Smooth muscle cell (in vitro differentiated cells): ENCODE data around the gene XPA. TPM values are rescaled to one million over a fixed set of nuclear protein-coding genes. Genes with fewer than 3 reads are reported as not detected.

Experiments used
- DNase-seq: peaks from one replicate; lab custom pipeline; 2025; ENCODE audit not compliant: unreplicated experiment; lab: John Stamatoyannopoulos, UW
- H2AFZ ChIP-seq: fragments of 200-600 bp; sonication (generic); 2 replicates; pipeline ENCODE4 v1.6.0; 2016; ENCODE audit warnings: antibody characterized with exemption, low read depth, mild to moderate bottlenecking
- H3F3A ChIP-seq: fragments of 200-600 bp; sonication (generic); 2 replicates; pipeline ENCODE4 v1.6.0; 2017; ENCODE audit warnings: antibody characterized with exemption, low read depth
- H3K27ac ChIP-seq: fragments of 200-600 bp; sonication (generic); 2 replicates; pipeline ENCODE4 v1.5.1; 2016; ENCODE audit warnings: low read depth, mild to moderate bottlenecking
- H3K27me3 ChIP-seq: fragments of 200-600 bp; sonication (generic); 2 replicates; pipeline ENCODE4 v1.6.1; 2016; ENCODE audit warnings: low read depth, mild to moderate bottlenecking
- H3K36me3 ChIP-seq: fragments of 200-600 bp; sonication (generic); 2 replicates; pipeline ENCODE4 v1.5.1; 2016; ENCODE audit warnings: low read depth
- H3K4me1 ChIP-seq: fragments of 200-600 bp; sonication (generic); 2 replicates; pipeline ENCODE4 v1.5.1; 2016; ENCODE audit warnings: low read depth
- H3K4me2 ChIP-seq: fragments of 200-600 bp; sonication (generic); 2 replicates; pipeline ENCODE4 v1.6.0; 2016; ENCODE audit warnings: mild to moderate bottlenecking
- H3K4me3 ChIP-seq: fragments of 200-600 bp; sonication (generic); 2 replicates; pipeline ENCODE4 v1.5.1; 2016; ENCODE audit warnings: mild to moderate bottlenecking
- H3K79me2 ChIP-seq: fragments of 200-600 bp; sonication (generic); 2 replicates; pipeline ENCODE4 v1.6.0; 2016; ENCODE audit warnings: low read depth, mild to moderate bottlenecking
- H3K9ac ChIP-seq: fragments of 200-600 bp; sonication (generic); 2 replicates; pipeline ENCODE4 v1.6.0; 2016; ENCODE audit warnings: low read depth
- H3K9me3 ChIP-seq: fragments of 200-600 bp; sonication (generic); replicated peaks from 2 replicates; pipeline ENCODE4 v1.5.1; 2016; ENCODE audit warnings: low read depth
- H4K20me1 ChIP-seq: fragments of 200-600 bp; sonication (generic); 2 replicates; pipeline ENCODE4 v1.6.0; 2016; ENCODE audit warnings: low read depth
- WGBS: methylation state at CpG from one replicate; pipeline ENCODE4 v1.1.7; 2016; ENCODE audit warnings: low lambda C conversion rate; 5-methylcytosine and 5-hydroxymethylcytosine counted together
- polyA plus RNA-seq: library from polyadenylated mRNA; unstranded; fragments of >200 nt; fragmentation: Nextera tagmentation; extraction: Ambion mirVana; gene quantifications from 2 replicates; pipeline ENCODE4 v1.2.1, GENCODE V29; 2016
- total RNA-seq: library from RNA; depleted of rRNA; stranded (reverse); fragments of >200 nt; gene quantifications from 2 replicates; pipeline ENCODE4 v1.2.3, GENCODE V29; 2014
- TF ChIP-seq, protein P1 (sequence below): fragments of 200-600 bp; sonication (generic); IDR thresholded peaks from 2 replicates; pipeline ENCODE4 v1.5.1; 2017; ENCODE audit warnings: borderline replicate concordance, mild to moderate bottlenecking, antibody characterized with exemption; ENCODE audit not compliant: insufficient read depth, poor library complexity, severe bottlenecking

Gene XPA
- total and polyA plus RNA-seq, 2 experiments from 2014 or later: 7.5 to 9.7 TPM

DNA sequence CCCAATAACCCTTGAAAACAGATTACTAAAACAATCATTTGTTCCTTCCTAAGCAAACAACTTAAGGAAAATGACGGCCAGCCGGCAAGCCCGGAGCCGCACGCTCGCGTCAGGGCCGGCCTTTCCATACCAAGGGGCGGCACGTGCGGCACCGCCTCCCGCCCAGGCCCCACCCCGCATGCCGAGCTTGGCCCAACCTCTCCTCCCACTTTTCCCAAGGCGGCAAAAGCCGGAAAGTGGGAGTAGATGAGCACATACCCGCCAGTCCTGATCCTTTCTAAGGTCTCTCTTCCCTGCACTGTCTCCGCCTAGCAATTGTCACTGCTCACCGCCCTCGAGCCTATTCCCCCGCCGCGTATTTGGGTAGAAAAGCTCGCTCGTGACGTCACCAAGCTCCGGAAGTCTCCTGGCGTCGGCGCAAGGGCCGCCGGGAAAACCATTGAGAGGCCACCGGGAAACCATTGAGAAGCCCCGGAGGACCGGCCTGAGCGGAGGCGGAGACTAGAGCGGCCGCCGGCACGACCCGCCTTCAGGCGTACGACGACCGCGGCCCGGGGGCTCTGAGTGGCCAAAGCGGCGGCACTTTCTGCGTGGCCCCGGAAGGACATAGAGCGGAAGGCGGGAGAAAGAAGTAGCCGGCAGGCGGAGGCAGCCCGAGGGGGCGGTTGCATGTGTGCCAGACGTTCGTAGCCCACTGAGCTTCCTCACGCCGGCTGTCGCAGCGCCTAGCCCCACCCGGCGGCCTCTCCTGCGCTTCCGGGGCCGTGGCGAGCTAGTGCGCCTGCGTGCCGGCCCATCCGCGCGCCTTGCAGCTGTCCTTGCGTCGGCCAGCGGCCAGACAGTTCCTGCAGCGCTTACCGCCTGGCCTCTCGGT lies 63.9 kb downstream of the XPA start, which contains the start of the genes NCBP1 and TSTD2:
Gene NCBP1 (plus strand): TSS at position 837 of the 874 bp plus-strand sequence. CDS start 61 bp downstream, outside the sequence.
Gene TSTD2 (minus strand): TSS at position 384 of the 874 bp plus-strand sequence. CDS start 5,806 bp downstream, outside the sequence.
- H3K9ac ChIP-seq: peak within 1 kb of the TSS; percentile 95
- no peaks in the 10 kb centered on the region for H3K36me3 ChIP-seq
- H3K9me3 ChIP-seq: no peaks in the 10 kb centered on the region
- H3K79me2 ChIP-seq: peaks cover 79% of the 10 kb centered on the region
- H3K4me2 ChIP-seq: peak within 1 kb of the TSS; percentile 88
- peaks cover 31% of the 10 kb centered on the region for H3K4me1 ChIP-seq
- peak; percentile 98 for DNase-seq
- peaks cover 11% of the 10 kb centered on the region for H3F3A ChIP-seq
- TF ChIP-seq, protein P1, sequence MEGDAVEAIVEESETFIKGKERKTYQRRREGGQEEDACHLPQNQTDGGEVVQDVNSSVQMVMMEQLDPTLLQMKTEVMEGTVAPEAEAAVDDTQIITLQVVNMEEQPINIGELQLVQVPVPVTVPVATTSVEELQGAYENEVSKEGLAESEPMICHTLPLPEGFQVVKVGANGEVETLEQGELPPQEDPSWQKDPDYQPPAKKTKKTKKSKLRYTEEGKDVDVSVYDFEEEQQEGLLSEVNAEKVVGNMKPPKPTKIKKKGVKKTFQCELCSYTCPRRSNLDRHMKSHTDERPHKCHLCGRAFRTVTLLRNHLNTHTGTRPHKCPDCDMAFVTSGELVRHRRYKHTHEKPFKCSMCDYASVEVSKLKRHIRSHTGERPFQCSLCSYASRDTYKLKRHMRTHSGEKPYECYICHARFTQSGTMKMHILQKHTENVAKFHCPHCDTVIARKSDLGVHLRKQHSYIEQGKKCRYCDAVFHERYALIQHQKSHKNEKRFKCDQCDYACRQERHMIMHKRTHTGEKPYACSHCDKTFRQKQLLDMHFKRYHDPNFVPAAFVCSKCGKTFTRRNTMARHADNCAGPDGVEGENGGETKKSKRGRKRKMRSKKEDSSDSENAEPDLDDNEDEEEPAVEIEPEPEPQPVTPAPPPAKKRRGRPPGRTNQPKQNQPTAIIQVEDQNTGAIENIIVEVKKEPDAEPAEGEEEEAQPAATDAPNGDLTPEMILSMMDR: no peak
- peak within 1 kb of the TSS; percentile 81 for H2AFZ ChIP-seq
- H3K27me3 ChIP-seq: no peaks in the 10 kb centered on the region
- under 1% methylated on average over 81 of the region's 83 CpGs for WGBS
- peak within 1 kb of the TSS; percentile 98 for H3K27ac ChIP-seq
- H4K20me1 ChIP-seq: peaks cover 37% of the 10 kb centered on the region
- H3K4me3 ChIP-seq: peak within 1 kb of the TSS; percentile 81

DNA sequence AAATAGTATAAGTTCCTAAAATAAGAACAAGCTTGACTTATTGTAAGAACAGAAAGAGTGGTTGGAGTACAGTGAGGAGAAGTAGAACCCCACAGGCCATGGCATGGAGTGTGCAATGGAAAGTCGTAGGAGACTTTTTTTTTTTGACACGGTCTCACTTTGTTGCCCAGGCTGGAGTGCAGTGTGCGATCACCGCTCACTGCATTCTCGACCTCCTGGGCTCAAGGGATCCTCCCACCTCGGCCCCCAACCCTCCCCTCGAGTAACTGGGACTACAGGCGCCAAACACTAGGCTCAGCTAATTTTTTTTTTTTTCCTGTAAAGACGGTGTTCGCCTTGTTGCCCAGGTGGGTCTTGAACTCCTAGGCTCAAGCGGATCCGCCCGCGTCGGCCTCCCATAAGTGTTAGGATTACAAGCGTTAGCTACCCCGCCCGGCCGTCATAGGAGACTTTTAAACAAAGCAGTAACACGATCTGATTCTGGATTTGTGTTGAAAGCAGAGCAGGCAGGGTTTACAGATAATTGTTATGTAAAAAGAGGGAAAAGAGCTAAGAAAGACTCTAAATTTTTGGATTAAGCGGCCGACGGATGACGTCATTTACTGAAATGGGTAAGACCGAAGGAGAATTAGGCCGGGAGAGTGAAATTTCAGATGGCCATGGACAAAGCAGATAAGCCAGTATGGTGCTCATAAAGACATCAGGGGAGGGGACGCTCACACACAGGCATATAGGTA lies 64.7 kb downstream of the XPA start:
- Histone ChIP-seq H3K4me3 (peak overlapping the region; percentile 81), H4K20me1 (peaks cover 34% of the 10 kb centered on the region), H3K4me2 (peak overlapping the region; percentile 88), H3K36me3 (no peaks in the 10 kb centered on the region), H3K9me3 (no peaks in the 10 kb centered on the region), H3K4me1 (peaks cover 29% of the 10 kb centered on the region), H3K27ac (peak overlapping the region; percentile 98), H3K79me2 (peaks cover 78% of the 10 kb centered on the region), H2AFZ (peak overlapping the region; percentile 81), H3F3A (peaks cover 11% of the 10 kb centered on the region), H3K27me3 (no peaks in the 10 kb centered on the region), H3K9ac (peak overlapping the region; percentile 95)
- TF ChIP-seq, protein P1: no peak
- DNase-seq: peak; percentile 33
- 1% methylated on average over 27 of the region's 27 CpGs for WGBS

DNA sequence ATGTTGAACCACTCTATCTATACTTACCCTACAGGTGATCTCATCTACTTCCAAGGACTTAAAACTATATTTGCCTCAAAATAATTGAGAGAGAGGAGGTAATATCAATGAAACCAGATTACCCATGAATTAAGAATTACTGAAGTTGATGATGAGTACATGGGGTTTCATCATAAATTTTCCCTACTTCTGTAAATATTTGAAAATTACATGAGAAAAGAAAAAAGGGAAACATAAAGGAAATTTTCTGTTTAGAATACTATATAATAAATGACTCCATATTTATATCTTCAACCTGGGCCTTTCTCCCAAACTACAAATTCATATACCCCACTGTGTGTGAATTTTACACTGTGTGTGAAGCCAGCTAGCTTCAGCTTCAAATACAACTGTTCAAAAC lies 66.5 kb downstream of the XPA start:
- Histone ChIP-seq H3K9ac (no peak overlapping the region), H3F3A (peaks cover 11% of the 10 kb centered on the region), H3K27ac (no peak overlapping the region), H3K4me2 (no peak overlapping the region), H3K4me1 (peaks cover 17% of the 10 kb centered on the region), H3K4me3 (no peak overlapping the region), H3K9me3 (no peaks in the 10 kb centered on the region), H4K20me1 (peaks cover 27% of the 10 kb centered on the region), H3K27me3 (no peaks in the 10 kb centered on the region), H3K79me2 (peaks cover 71% of the 10 kb centered on the region), H3K36me3 (peaks cover 5% of the 10 kb centered on the region), H2AFZ (no peak overlapping the region)
- no peak for DNase-seq
- TF ChIP-seq, protein P1: no peak
